ENCODE data around the gene RIMS1.

Gene RIMS1

DNA sequence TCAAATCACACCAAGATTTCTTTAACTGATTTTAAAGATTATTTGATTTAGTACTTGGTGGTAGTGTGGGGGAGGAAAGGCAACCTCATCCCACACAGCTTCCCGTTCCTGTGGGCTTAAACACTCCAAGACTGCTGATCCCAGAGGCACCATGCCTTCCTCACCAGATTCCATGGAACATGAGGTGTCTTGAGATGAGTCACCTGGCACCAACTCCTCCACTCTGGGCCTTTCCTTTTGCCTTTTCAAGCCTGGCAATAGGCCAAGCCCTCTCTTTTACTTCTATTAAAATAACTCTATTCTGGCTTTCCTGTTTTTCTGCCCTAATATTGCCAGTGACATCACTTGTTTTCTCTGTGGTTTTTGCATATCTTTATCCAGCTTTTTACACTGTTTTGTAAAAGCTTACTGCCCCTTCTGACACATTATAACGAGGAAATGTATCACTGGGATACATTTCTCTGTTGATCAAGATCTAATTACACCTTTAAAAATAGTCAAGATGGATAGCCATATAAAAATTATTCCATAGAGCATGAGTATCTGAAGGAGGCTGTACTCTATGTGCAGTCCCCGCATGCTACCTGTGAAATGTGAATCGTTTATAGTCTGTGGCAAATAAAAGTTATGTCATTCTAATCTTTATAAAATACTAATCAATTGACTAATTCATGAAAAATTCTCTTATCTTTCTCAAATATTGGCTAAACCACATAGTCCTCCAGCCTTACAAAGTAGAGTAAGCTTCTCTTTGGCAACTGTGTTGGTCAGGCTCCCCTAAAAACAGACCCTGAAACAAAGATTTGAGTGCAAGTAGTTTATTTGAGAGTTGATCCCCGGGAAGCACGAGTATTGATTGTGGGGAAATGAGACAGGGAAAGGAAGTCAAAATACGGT is 477.7 kb downstream of the RIMS1 start:
- no peak overlapping the region for H3K27ac ChIP-seq
- no peak for TF ChIP-seq CTCF (conservative IDR thresholded peaks at IDR 0.05)

DNA sequence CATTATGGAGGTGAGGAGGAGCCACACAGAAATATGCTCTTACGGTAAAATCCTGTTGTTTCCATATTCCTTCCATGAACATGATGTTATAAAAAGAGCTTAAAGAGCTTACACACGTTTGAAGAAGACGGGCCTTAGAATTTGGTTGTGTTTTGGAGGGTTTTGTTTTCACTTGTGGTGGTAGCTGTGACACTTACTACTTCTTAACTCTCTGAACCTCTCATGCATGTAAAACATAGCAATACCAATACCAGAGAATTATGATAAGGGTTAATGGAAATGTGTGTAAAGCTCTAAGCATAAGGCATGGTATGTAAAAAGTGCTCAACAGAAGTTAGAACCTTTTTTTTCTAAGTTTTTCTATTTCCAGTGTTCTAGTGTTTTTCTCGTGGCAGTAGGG is 479.4 kb downstream of the RIMS1 start:
- TF ChIP-seq CTCF (conservative IDR thresholded peaks at IDR 0.05) = no peak
- no peak overlapping the region for H3K27ac ChIP-seq

GRCh38 chr6:72367439-72367838 is 481.1 kb downstream of the RIMS1 start:
- no peak overlapping the region for H3K27ac ChIP-seq
- TF ChIP-seq CTCF (conservative IDR thresholded peaks at IDR 0.05) = no peak

DNA sequence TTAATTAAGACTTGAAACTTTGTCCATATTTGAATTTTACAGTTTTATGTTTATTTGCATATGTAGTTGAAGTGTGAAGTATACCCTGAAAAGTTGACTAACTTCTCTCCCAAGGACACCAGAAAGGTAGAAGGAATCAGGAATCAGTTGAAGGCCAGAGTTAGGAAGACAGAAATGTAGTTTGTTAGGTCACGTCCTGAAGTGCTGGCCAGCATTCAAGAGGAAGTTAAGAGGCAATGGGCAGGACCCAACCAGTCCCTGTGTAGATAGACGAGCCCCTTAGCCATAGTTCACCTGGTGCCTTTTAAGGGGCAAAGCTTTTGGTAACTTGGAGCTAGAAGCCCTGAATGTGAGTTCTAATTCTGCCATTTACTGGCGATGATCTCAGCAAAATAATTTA is 485.1 kb downstream of the RIMS1 start:
- TF ChIP-seq CTCF (conservative IDR thresholded peaks at IDR 0.05) = no peak
- no peak overlapping the region for H3K27ac ChIP-seq

DNA sequence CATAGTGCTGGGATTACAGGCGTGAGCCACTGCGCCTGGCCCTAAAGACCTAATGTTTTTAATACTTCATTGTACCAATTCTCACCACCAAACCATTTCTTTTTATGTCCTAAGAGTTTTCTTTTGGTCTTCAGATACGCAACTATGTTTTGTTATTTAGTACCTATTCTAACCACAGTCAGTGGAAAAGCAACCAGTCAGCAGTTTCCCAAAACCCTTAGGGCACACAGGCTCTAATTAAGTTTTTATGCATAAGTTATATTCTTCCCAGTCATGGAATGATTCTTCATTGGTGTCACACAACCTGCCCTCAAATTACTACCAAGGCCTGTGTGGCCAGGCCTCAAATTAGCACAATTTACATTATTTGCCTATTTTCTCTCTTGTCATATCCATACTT is 487.8 kb downstream of the RIMS1 start:
- no peak overlapping the region for H3K27ac ChIP-seq
- no peak for TF ChIP-seq CTCF (conservative IDR thresholded peaks at IDR 0.05)

GRCh38 chr6:72374857-72375256 is 488.5 kb downstream of the RIMS1 start:
- no peak for TF ChIP-seq CTCF (conservative IDR thresholded peaks at IDR 0.05)
- H3K27ac ChIP-seq = no peak overlapping the region

DNA sequence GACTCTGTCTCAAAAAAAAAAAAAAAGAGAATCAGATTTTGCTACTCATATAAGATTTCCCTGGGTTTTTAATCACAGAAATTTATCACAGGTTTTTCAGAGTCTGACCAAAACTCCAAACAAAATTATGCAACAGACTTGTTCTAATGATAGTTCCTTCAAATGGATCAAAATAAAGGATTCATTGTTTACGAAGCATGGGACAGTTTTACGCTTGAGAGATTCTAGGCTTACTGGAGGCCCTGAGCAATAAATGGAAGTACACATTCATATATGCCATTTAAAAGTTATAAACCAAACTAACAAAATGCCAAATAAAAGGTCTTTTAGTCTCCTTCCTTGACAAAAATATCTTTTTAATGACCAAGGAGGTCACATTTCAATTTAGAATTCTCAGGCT is 490.4 kb downstream of the RIMS1 start:
- H3K27ac ChIP-seq = no peak overlapping the region
- TF ChIP-seq CTCF (conservative IDR thresholded peaks at IDR 0.05) = no peak

All from VCaP (cell line).